Naive thymus-derived CD4-positive, alpha-beta T cell (primary cell): ENCODE measurements around the gene SLC8B1. TPM values are rescaled to one million over a fixed set of nuclear protein-coding genes. Genes with fewer than 3 reads are reported as not detected.

Source experiments
- ATAC-seq: fragments of 150-1000 bp; cut with Tn5 transposase; 2 replicates; pipeline ENCODE4 v1.10.0; 2021; ENCODE audit warnings: mild to moderate bottlenecking, moderate library complexity
- CTCF ChIA-PET: fragments of 350-600 bp; sonication (Branson Sonifier 250); formaldehyde crosslinking; loops from one replicate; lab custom pipeline; 2021; ENCODE audit warnings: antibody characterized with exemption; lab: Charles Lee
- POLR2A ChIA-PET: fragments of 350-600 bp; sonication (Branson Sonifier 250); formaldehyde crosslinking; loops from one replicate; lab custom pipeline; 2021; ENCODE audit warnings: antibody characterized with exemption, inconsistent platforms; lab: Charles Lee
- DNase-seq, 9 donors: peaks; one replicate each; pipeline versions ENCODE4 v3.0.0 to v3.0.0-alpha.2; 2020 to 2022; ENCODE audit warnings: mixed read lengths in 1 of 9
- H3K27ac ChIP-seq: one replicate; pipeline ENCODE4 v1.7.0; 2013; ENCODE audit warnings: mild to moderate bottlenecking, low read depth, low read length, moderate library complexity
- H3K27me3 ChIP-seq, 2 donors: one replicate each; pipeline ENCODE4 v1.7.0; 2013; ENCODE audit warnings: low read length in 2 of 2, mild to moderate bottlenecking in 2 of 2, moderate library complexity in 2 of 2; ENCODE audit not compliant: control insufficient read depth in 2 of 2, insufficient read depth in 2 of 2
- H3K36me3 ChIP-seq, 3 experiments: 1 replicate in 2 of 3; 2 replicates in 1 of 3; pipeline ENCODE4 v1.7.0; 2013; ENCODE audit warnings: low read length in 3 of 3, mild to moderate bottlenecking in 3 of 3, moderate library complexity in 1 of 3; ENCODE audit not compliant: insufficient read depth in 3 of 3, control insufficient read depth in 2 of 3
- H3K4me1 ChIP-seq, 2 donors: one replicate each; pipeline ENCODE4 v1.7.0; 2013; ENCODE audit warnings: low read length in 2 of 2, mild to moderate bottlenecking in 2 of 2, moderate library complexity in 1 of 2; ENCODE audit not compliant: control insufficient read depth in 2 of 2, insufficient read depth in 2 of 2
- H3K4me3 ChIP-seq: 2 replicates; pipeline ENCODE4 v1.7.0; 2013; ENCODE audit warnings: mild to moderate bottlenecking, low read length
- H3K9me3 ChIP-seq, 3 experiments: 1 replicate in 2 of 3; 2 replicates in 1 of 3; pipeline ENCODE4 v1.7.0; 2013; ENCODE audit warnings: low read length in 3 of 3; ENCODE audit not compliant: control insufficient read depth in 2 of 3
- H3K27ac Mint-ChIP-seq, 9 donors: one replicate each; pipeline ENCODE4 v1.8.0; 2020 to 2022; ENCODE audit warnings: mixed read lengths in 9 of 9, mild to moderate bottlenecking in 8 of 9, moderate library complexity in 5 of 9, inconsistent platforms in 2 of 9
- H3K27me3 Mint-ChIP-seq, 5 donors: one replicate each; pipeline ENCODE4 v1.8.0; 2021 to 2022; ENCODE audit warnings: mixed read lengths in 5 of 5, mild to moderate bottlenecking in 1 of 5
- H3K36me3 Mint-ChIP-seq, 5 donors: one replicate each; pipeline ENCODE4 v1.8.0; 2020 to 2022; ENCODE audit warnings: mixed read lengths in 5 of 5, mild to moderate bottlenecking in 3 of 5, inconsistent platforms in 1 of 5
- H3K4me1 Mint-ChIP-seq, 7 donors: one replicate each; pipeline ENCODE4 v1.8.0; 2020 to 2022; ENCODE audit warnings: mixed read lengths in 7 of 7, mild to moderate bottlenecking in 3 of 7, inconsistent platforms in 1 of 7
- H3K4me3 Mint-ChIP-seq, 10 donors: one replicate each; pipeline ENCODE4 v1.8.0; 2020 to 2022; ENCODE audit warnings: mild to moderate bottlenecking in 10 of 10, mixed read lengths in 10 of 10, moderate library complexity in 6 of 10, inconsistent platforms in 2 of 10
- H3K9me3 Mint-ChIP-seq, 11 donors: one replicate each; pipeline ENCODE4 v1.8.0; 2020 to 2022; ENCODE audit warnings: mixed read lengths in 11 of 11, mild to moderate bottlenecking in 4 of 11, inconsistent platforms in 1 of 11, moderate library complexity in 1 of 11
- intact Hi-C, 2 donors: fragments of 100-400 bp; cut with micrococcal nuclease; formaldehyde crosslinking; loops; one replicate each; pipeline ENCODE4 v1.15.1; 2023
- polyA plus RNA-seq, 2 donors: library from polyadenylated mRNA; unstranded; fragments of 300-500 nt; fragmentation: Illumina TruSeq; gene quantifications; one replicate each; pipeline ENCODE4 v1.2.3, GENCODE V29; 2021
- total RNA-seq, 6 experiments: library from RNA in 5 of 6; stranded (reverse) in 5 of 6; gene quantifications; 1 replicate in 5 of 6; 2 replicates in 1 of 6; pipeline ENCODE4 v1.2.3 and lab custom pipeline; 2021 to 2026

Gene SLC8B1
- total and polyA plus RNA-seq, 7 experiments from 2014 or later: 40.9 to 169 (median 140) TPM

- intact Hi-C loops: loop anchor here (2.0 to 10.0 kb wide), 7 partner anchors 73 to 631 kb away; partner anchors contain the start of genes DDX54 (in 1 of the 2), DTX1 (in 1 of the 2), RBM19 (in 1 of the 2) and RITA1 (in 1 of the 2)
- Mint-ChIP-seq H3K36me3 (peaks cover 12 to 32% (median 18%) of the 10 kb centered on the region in 5 donors), H3K4me3 (peak overlapping the region; percentile 92 to 100 (median 98)), H3K27me3 (no peaks in the 10 kb centered on the region), H3K9me3 (peaks cover 0 to 2% (median 0%) of the 10 kb centered on the region in 11 donors), H3K4me1 (peaks cover 25 to 49% (median 41%) of the 10 kb centered on the region in 7 donors), H3K27ac (peak overlapping the region; percentile 88 to 96 (median 91))
- Histone ChIP-seq H3K36me3 (peaks cover 0 to 40% (median 4%) of the 10 kb centered on the region in 3 experiments), H3K27me3 (no peaks in the 10 kb centered on the region), H3K27ac (peak overlapping the region; percentile 76), H3K9me3 (no peaks in the 10 kb centered on the region), H3K4me3 (peak overlapping the region; percentile 86), H3K4me1 (peaks cover 14 to 20% of the 10 kb centered on the region in 2 donors)
- DNase-seq (peak in 7 of 9 donors; percentile 36 to 63 (median 56)), ATAC-seq (peak; percentile 28)
- POLR2A ChIA-PET: interaction anchor here (0.9 to 2.3 kb wide), 9 partner anchors 10 to 356 kb away, joined by 3 to 20 read pairs (median 3); partner anchors contain the start of genes DDX54, OAS2 and PLBD2
- CTCF ChIA-PET: no interaction called here
Measured at GRCh38 chr12:113333877-113334785, 778 bp downstream of the SLC8B1 start.

GRCh38 chr12:113333418-113333750 lies 1.5 kb downstream of the SLC8B1 start:
- DNase-seq (no peak), ATAC-seq (no peak)
- intact Hi-C loops: loop anchor here (5.0 to 10.0 kb wide), 5 partner anchors 89 to 631 kb away; partner anchors contain the start of genes DTX1 (in 1 of the 2), RBM19 (in 1 of the 2) and SDSL (in 1 of the 2)
- no peaks in the 10 kb centered on the region for H3K27me3 Mint-ChIP-seq
- Histone ChIP-seq H3K27ac (peak overlapping the region; percentile 76), H3K4me1 (peaks cover 14 to 20% of the 10 kb centered on the region in 2 donors), H3K9me3 (no peaks in the 10 kb centered on the region), H3K4me3 (peak overlapping the region; percentile 86), H3K27me3 (no peaks in the 10 kb centered on the region), H3K36me3 (peaks cover 0 to 45% (median 7%) of the 10 kb centered on the region in 3 experiments)
- peak overlapping the region in 8 of 9 donors; percentile 1 to 96 (median 90) for H3K27ac Mint-ChIP-seq
- H3K4me1 Mint-ChIP-seq: peaks cover 26 to 56% (median 47%) of the 10 kb centered on the region in 7 donors
- H3K4me3 Mint-ChIP-seq: peak overlapping the region; percentile 92 to 100 (median 98)
- H3K36me3 Mint-ChIP-seq: peaks cover 12 to 37% (median 22%) of the 10 kb centered on the region in 5 donors
- peaks cover 0 to 2% (median 0%) of the 10 kb centered on the region in 11 donors for H3K9me3 Mint-ChIP-seq
- CTCF ChIA-PET: no interaction called here
- POLR2A ChIA-PET: no interaction called here

- Histone ChIP-seq H3K9me3 (no peaks in the 10 kb centered on the region), H3K36me3 (peaks cover 0 to 45% (median 7%) of the 10 kb centered on the region in 3 experiments), H3K27me3 (no peaks in the 10 kb centered on the region), H3K4me3 (peak overlapping the region; percentile 86), H3K27ac (peak overlapping the region; percentile 76), H3K4me1 (peaks cover 14 to 20% of the 10 kb centered on the region in 2 donors)
- peaks cover 0 to 2% (median 0%) of the 10 kb centered on the region in 11 donors for H3K9me3 Mint-ChIP-seq
- H3K4me3 Mint-ChIP-seq: peak overlapping the region; percentile 45 to 100 (median 96)
- no peaks in the 10 kb centered on the region for H3K27me3 Mint-ChIP-seq
- H3K4me1 Mint-ChIP-seq: peaks cover 28 to 60% (median 51%) of the 10 kb centered on the region in 7 donors
- ChIA-PET CTCF (no interaction called here), POLR2A (interaction anchor here (0.6 to 1.1 kb wide), 5 partner anchors 13 to 125 kb away, joined by 3 to 4 read pairs (median 3); no protein-coding TSS in a partner anchor)
- ATAC-seq: no peak
- intact Hi-C loops: loop anchor here (5.0 to 10.0 kb wide), 5 partner anchors 89 to 632 kb away; partner anchors contain the start of genes DTX1 (in 1 of the 2), RBM19 (in 1 of the 2) and SDSL (in 1 of the 2)
- H3K36me3 Mint-ChIP-seq: peaks cover 12 to 40% (median 24%) of the 10 kb centered on the region in 5 donors
- DNase-seq: no peak
- peak overlapping the region in 8 of 9 donors; percentile 1 to 95 (median 72) for H3K27ac Mint-ChIP-seq
Measured at GRCh38 chr12:113332688-113333417, 2.1 kb downstream of the SLC8B1 start.

GRCh38 chr12:113330505-113330904 lies 4.4 kb downstream of the SLC8B1 start:
- Histone ChIP-seq H3K36me3 (peaks cover 0 to 56% (median 7%) of the 10 kb centered on the region in 3 experiments), H3K27me3 (no peaks in the 10 kb centered on the region), H3K9me3 (no peaks in the 10 kb centered on the region), H3K4me3 (no peak overlapping the region), H3K27ac (no peak overlapping the region), H3K4me1 (peaks cover 12 to 20% of the 10 kb centered on the region in 2 donors)
- Mint-ChIP-seq H3K27ac (peak overlapping the region in 6 of 9 donors; percentile 7 to 72 (median 48)), H3K4me1 (peaks cover 30 to 70% (median 51%) of the 10 kb centered on the region in 7 donors), H3K4me3 (peak overlapping the region in 4 of 10 donors; percentile 24 to 48 (median 35)), H3K27me3 (no peaks in the 10 kb centered on the region), H3K9me3 (peaks cover 0 to 2% (median 0%) of the 10 kb centered on the region in 11 donors), H3K36me3 (peaks cover 12 to 52% (median 27%) of the 10 kb centered on the region in 5 donors)
- ChIA-PET CTCF (no interaction called here), POLR2A (no interaction called here)
- intact Hi-C loops: loop anchor here (5.0 to 10.0 kb wide), 5 partner anchors 92 to 634 kb away; partner anchors contain the start of genes DTX1 (in 1 of the 2), RBM19 (in 1 of the 2) and SDSL (in 1 of the 2)
- no peak for DNase-seq
- ATAC-seq: no peak

GRCh38 chr12:113329791-113330417 lies 5.0 kb downstream of the SLC8B1 start:
- peaks cover 0 to 56% (median 7%) of the 10 kb centered on the region in 3 experiments for H3K36me3 ChIP-seq
- no peak for DNase-seq
- peaks cover 8 to 20% of the 10 kb centered on the region in 2 donors for H3K4me1 ChIP-seq
- CTCF ChIA-PET: no interaction called here
- H3K9me3 Mint-ChIP-seq: peaks cover 0 to 2% (median 0%) of the 10 kb centered on the region in 11 donors
- H3K27ac Mint-ChIP-seq: peak overlapping the region in 5 of 9 donors; percentile 7 to 59 (median 49)
- no peak for ATAC-seq
- intact Hi-C loops: loop anchor here (5.0 to 10.0 kb wide), 5 partner anchors 92 to 635 kb away; partner anchors contain the start of genes DTX1 (in 1 of the 2), RBM19 (in 1 of the 2) and SDSL (in 1 of the 2)
- no peak overlapping the region for H3K27ac ChIP-seq
- H3K27me3 ChIP-seq: no peaks in the 10 kb centered on the region
- no peaks in the 10 kb centered on the region for H3K9me3 ChIP-seq
- no peaks in the 10 kb centered on the region for H3K27me3 Mint-ChIP-seq
- H3K4me1 Mint-ChIP-seq: peaks cover 30 to 68% (median 54%) of the 10 kb centered on the region in 7 donors
- H3K36me3 Mint-ChIP-seq: peaks cover 12 to 54% (median 29%) of the 10 kb centered on the region in 5 donors
- POLR2A ChIA-PET: interaction anchor here (1.0 kb wide), 1 partner anchor 24 kb away, joined by 3 read pairs; no protein-coding TSS in a partner anchor
- H3K4me3 Mint-ChIP-seq: peak overlapping the region in 2 of 10 donors; percentile 37 to 51
- H3K4me3 ChIP-seq: no peak overlapping the region
